IPS DF 4.7 (cell line): ENCODE data around the gene LRRC75A.
A peak's percentile ranks its signal among the peaks of the same experiment; 100 is the strongest.
"Not testable (repeated sequence)": the region's sequence is repeated elsewhere in the genome, so short reads cannot be mapped to it uniquely, and the experiment has no call there.

Experiments
- DNase-seq: peaks from one replicate; pipeline ENCODE4 v3.0.0-alpha.2; 2013; ENCODE audit warnings: low spot score; ENCODE audit errors: extremely low read depth

The LRRC75A gene

GRCh38 chr17:16450028-16450427 is 42.0 kb downstream of the LRRC75A start:
- no peak for DNase-seq

DNA sequence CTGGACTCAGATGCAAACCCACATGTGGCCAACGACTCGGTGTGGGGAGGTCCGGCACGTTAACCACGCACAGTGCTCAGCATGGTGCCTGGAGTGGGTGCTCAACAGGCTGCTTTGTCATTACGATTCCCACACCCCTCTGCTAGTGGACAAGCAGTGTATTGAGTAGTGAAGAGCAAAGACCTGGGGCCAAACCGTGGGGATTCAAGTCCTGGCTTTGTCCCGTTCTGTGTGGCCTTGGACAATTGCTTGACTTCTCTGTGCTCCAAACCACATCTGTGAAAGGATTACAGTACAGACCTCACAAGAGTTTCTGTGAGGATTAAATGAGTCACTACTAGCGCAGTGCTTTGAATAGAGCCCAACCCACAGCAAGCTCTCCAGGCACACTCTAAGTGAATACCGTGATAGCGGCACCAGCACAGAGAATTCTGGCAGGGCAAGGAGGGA is 42.8 kb downstream of the LRRC75A start:
- DNase-seq = no peak

GRCh38 chr17:16448490-16448889 is 43.5 kb downstream of the LRRC75A start:
- no peak for DNase-seq

DNA sequence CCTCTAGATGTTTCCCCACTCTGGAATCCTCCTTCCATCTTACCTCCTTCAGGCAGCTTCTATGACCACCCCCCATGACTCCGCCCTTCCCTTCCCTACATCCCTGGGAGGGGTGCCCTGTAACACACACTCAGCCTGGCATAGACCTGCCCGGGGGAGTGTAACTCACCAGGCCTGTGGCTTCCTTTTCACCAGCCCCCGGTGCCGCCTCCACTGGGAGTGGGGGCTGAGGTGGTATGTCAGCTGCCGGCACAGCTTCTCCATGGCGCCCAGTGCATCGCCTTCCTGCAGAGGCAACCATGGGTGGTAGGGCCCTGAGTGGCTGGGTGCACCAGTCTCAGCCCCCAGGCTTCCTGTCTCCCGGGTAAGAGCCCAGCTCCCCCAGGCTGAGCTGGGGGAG is 44.3 kb downstream of the LRRC75A start:
- DNase-seq = no peak

DNA sequence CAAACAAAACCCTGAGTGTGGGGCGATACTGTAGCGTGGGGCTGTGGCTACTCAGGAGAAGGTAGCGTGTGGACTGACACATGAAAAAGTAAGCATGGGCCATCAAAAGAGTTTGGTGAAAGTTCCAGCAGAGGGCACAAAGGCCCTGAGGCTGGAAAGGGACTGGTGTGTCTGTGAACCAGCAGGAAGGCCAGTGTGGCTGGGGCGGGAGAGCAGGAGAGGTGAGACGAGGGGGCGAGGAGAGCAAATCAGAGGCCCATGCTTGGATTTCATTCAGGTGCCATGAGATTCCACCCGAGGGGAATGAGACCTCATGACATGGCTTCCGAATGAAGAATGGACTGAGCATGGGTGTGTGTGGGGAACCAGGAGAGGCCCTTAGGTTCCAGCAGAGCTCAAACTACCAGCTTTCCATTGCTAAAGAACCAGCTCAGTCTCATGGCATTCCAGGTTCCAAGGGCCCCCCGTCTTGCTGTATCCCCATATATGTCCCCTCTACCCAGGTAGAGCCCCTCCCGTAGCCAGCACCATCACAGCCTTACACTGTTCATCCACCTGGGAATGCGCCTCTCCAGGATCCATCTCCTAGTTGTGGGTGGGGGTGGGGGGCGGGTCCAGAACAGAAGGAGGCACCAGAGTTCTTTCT is 45.5 kb downstream of the LRRC75A start:
- DNase-seq = no peak

DNA sequence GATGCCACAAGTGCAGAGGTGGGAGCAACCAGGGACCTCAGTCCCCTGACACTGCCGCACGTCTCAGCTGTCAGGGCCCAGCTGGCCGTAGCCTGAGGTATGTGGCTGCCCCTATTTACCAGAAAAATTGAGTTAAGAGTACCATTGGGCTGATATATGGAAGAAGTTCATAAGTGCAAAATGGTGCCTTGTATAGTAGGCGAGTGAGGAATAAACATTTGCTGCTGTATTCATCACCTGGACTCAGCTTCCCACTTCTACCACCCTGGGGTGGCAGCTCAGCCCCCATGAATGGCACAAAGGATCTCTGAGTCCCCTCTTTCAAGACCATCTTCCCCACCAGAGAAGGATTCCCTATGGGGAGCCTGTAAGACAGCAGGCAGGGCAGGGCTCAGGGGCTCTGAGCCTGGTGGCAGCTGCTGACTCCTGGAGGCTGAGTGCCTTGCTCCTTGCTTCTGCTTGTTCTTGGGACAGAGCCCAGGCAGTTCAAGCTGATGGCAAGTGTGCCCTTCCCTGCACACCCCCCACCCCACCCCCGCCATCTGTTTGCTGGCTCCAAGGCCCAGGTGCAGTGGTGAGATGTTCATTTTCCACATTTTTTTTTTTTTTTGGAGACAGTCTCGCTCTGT is 47.6 kb downstream of the LRRC75A start:
- no peak for DNase-seq

GRCh38 chr17:16443511-16444257 is 48.3 kb downstream of the LRRC75A start:
- DNase-seq = no peak

GRCh38 chr17:16442594-16443510 is 49.1 kb downstream of the LRRC75A start:
- DNase-seq = no peak

DNA sequence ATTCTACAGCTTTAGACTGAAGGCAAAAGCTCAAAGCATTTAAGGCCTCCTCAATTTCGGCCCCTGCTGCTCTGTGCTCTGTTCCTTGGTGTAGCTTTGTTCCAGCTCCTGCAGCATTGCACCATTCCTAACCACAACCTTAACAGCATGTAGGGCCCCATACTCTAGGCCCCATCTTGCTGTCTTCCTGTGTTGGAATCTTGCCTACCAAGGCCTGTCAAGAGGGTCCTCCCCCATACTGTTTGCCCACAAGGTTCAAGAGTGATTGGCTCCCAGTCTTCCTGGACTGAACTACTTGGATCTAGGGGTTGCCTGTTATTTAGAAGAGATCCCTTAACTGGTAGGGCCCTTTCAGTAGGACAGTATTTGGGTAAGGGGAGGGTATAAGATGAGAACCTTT is 49.9 kb downstream of the LRRC75A start:
- no peak for DNase-seq

DNA sequence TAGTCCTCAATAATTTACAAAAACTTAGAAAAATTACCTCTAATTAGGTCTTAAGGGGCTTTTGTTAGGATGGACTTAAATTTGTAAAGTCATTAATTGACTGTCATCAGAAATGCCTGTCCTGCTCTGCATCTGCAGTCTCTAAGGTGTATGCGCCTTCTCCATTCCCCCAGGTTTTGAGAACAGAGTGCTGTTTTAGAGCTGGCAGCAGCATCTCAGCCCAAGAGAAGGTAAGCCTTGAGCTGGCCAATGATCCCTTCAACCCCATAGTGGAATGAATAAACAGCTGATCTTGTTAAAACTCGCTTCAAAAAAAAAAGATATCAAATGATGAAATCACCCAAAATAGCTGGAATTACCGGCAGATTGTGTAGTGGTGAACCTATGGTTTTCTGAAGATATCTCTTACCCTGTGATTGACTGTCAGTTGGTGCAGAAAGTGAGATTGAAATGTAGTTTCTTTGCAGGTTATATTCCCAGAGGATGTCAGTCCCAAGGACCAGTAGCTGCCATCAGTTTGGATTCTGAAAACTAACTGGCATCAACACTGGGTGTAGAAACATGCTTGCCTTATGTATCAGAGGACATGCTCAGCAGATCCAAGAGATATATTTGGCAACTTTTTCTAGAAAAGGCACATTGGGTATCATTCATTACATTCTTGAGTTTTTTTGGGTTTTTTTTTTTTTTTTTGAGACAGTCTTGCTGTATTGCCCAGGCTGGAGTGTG is 50.9 kb downstream of the LRRC75A start:
- DNase-seq = no peak

- DNase-seq = not testable (repeated sequence)
Measured at GRCh38 chr17:16440354-16440753, 51.6 kb downstream of the LRRC75A start.

GRCh38 chr17:16439811-16440351 is 52.1 kb downstream of the LRRC75A start:
- DNase-seq = no peak

DNA sequence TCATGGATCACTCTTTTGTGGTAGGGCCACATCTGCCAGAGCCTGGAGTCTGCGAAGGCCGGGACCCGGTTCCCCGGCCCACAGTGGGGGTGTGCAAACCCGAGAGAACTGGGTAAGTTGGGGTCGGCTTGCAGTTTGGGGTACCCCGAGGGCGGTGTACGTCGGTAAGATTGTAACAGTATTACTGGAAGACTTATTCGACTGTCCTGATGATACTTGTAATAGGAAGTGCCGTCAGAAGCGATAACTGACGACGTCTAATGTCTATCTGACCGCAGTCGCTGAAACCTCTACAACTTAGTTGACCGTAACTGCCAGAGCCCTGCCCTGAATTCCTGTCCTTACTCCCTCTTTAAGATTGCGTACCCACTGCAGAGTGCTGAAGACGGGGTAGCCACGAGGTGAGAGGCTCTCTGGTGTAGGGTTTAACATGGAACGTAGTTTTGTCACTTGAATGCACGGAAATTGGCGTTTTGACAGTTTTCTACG is 52.6 kb downstream of the LRRC75A start:
- DNase-seq = no peak

DNA sequence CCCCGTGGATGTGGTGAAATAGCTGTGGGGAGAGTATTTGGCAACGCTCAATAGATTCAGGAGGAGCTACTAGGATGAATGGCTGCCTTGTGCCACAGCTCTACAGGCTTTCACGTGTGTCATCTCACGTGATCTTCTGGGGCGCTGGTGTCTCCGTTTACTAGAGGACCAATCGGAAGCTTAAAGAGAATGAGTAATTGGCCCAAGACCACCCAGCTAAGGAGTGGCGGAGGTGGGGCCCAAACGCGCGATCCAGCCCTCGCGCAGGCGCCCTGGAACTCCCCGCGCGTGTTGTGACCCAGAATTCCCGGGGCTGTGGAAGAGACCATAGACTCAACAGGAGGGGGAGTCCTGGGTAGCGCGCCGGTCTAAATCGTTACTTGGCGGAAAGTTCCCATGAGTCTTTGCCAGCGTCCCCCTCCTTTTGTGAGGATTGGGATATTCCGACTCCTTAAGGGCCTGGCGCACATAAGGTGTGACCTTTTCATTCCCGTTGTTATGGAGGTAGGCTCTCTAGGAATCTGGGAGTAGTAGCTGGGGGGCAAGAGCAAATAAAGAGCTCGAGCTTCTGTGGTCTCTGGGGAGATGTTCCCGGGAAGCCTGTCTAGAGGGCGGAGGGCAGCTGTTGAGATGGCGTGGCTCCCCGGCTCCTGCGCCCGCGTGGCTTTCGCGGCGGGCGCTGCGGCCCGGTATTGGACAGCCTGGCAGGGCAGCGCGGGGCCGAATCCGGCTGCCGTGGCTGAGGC is 53.3 kb downstream of the LRRC75A start:
- peak; percentile 96 for DNase-seq

DNA sequence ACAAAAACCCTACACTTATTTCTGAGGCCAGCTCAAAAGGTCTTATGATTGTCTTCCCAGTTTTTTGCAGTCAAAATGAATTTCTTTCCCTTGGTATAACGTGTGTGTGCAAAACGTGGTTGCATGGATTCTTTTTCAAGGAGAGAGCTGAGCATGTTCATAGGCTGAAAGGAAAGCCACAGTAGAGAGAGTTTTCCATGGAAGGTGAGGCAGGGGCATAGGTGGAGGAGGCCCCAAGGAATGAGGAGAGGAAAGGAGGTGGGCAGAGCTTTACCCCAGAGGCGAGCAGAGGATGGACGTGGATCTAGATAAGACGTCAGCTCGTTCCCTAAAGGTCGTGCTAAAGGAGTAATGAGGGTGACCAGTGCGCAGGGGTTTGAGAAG is 53.8 kb downstream of the LRRC75A start:
- DNase-seq = no peak

DNA sequence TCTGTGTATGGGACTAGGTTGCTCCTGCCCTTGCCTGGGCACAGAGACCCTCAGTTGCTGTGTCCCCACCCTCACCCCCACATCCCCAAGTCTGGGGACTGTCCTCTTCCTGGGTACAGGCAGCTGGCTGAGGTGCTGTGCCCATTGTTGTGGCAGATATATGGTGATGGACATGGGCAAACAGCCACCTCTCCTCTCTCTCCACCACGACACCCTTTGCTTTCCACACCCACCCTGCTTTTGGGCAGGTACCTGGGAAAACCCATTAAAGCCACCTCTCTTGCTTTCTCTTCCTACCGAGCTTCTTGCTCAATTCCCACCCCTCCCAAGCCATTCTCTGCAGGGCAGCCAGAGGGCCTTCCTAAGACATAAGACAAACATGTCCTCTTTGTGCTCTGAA is 54.9 kb downstream of the LRRC75A start:
- no peak for DNase-seq

- no peak for DNase-seq
Measured at GRCh38 chr17:16435925-16436886, 55.8 kb downstream of the LRRC75A start.

GRCh38 chr17:16434662-16435061 is 57.3 kb downstream of the LRRC75A start:
- DNase-seq = no peak

DNA sequence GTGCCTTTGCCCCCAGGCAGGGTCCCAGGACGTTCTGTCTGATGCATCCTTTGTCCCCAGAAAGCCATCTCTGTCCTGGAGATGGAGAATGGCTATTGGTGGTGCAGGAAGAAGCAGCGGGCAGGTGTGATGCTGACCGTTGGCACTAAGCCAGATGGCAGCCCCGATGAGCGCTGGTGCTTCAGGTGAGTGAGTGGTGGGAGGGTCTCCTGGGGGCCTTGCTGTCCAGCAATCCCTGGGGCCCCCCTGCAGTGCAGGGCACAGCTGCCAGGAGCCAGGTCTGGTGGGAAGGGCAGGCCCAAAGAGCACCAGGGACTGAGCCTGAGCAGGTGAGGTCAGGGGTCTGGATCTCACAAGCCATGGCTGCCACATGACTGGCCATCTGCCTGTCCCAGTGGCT is 58.5 kb downstream of the LRRC75A start:
- DNase-seq = no peak
